ENCODE results near the gene AOX1.
"Not testable (repeated sequence)": the region's sequence is repeated elsewhere in the genome, so short reads cannot be mapped to it uniquely, and the experiment has no call there.

The AOX1 gene

DNA sequence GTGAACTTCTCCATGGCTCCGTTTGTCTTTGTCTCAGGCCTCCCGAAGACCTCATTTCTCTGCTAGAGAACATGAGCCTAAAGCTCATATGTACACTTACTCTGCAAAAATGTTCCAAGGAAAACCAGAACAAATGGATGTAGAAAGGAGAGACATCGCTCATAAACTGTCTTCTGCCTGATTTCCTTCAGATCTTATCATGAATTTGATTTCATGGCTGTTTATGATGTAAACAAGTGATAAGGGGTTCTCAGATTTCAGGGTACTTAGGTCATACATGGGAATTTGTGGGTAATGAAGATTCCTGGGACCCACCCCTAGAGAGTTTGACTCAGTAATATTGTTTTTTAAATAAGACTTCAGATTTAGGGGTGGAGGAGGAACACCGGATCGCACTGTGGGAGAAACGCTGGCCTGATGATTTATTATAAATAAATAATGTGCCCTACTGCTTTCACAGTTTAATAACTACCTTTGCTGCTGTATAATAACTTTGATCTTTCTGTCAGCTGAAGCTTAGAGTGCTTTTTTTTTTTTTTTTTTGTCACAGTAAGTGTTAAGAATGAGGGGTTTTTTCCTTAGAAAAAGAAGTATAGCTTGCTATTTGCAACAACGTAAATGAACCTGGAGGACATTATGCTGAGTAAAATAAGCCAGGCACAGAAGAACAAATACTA is 14.9 kb downstream of the AOX1 start:
- DNase-seq (ENCODE audit: insufficient read length, low spot score) (no peak), FAIRE-seq (no peak)
- TF ChIP-seq, protein P1, sequence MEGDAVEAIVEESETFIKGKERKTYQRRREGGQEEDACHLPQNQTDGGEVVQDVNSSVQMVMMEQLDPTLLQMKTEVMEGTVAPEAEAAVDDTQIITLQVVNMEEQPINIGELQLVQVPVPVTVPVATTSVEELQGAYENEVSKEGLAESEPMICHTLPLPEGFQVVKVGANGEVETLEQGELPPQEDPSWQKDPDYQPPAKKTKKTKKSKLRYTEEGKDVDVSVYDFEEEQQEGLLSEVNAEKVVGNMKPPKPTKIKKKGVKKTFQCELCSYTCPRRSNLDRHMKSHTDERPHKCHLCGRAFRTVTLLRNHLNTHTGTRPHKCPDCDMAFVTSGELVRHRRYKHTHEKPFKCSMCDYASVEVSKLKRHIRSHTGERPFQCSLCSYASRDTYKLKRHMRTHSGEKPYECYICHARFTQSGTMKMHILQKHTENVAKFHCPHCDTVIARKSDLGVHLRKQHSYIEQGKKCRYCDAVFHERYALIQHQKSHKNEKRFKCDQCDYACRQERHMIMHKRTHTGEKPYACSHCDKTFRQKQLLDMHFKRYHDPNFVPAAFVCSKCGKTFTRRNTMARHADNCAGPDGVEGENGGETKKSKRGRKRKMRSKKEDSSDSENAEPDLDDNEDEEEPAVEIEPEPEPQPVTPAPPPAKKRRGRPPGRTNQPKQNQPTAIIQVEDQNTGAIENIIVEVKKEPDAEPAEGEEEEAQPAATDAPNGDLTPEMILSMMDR (IDR thresholded peaks at IDR 0.05; ENCODE audit: insufficient read depth, missing control alignments), result no peak

DNA sequence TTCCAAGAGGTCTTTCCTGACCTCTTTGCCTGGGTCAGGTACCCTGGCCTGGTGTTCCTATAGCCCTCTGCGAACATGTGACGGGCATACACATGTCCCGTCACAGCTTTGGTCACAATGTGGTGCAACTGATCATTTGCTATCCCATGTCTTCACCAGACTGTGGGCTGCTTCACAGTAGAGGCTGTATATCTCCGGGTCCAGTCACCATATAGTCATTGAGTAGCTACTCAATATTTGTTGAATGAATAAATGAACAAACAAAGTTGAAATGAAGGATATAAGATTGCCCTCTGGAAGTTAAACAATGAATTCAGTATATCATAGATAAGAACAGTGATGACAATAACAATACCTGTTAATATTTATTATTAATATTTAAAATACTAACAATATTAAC is 16.8 kb downstream of the AOX1 start:
- FAIRE-seq, result no peak
- TF ChIP-seq, protein P1 (IDR thresholded peaks at IDR 0.05; ENCODE audit: insufficient read depth, missing control alignments), result no peak

DNA sequence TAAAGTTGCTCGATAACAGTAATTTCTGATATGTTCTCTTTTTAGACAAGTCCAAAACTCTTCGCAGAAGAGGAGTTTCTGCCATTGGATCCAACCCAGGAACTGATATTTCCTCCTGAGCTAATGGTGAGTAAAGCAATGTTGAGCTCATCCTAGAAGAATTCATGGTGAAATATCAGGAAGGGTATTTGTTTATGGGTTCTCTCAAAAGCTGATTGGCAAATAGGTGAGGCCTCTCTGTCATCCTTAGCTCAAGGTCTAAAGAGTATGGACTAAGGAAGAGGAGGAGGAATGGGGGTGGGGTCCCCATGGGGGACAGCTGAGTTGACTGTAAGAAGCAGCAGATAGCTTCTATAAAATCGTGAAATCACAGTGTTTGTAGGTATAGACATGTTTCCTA is 18.2 kb downstream of the AOX1 start:
- TF ChIP-seq, protein P1 (IDR thresholded peaks at IDR 0.05; ENCODE audit: insufficient read depth, missing control alignments), result no peak
- FAIRE-seq (no peak), DNase-seq (ENCODE audit: insufficient read length, low spot score) (no peak)

More for the DNA sequence above, 16.8 kb downstream of the AOX1 start:
- DNase-seq (ENCODE audit: insufficient read length, low spot score), result no peak

DNA sequence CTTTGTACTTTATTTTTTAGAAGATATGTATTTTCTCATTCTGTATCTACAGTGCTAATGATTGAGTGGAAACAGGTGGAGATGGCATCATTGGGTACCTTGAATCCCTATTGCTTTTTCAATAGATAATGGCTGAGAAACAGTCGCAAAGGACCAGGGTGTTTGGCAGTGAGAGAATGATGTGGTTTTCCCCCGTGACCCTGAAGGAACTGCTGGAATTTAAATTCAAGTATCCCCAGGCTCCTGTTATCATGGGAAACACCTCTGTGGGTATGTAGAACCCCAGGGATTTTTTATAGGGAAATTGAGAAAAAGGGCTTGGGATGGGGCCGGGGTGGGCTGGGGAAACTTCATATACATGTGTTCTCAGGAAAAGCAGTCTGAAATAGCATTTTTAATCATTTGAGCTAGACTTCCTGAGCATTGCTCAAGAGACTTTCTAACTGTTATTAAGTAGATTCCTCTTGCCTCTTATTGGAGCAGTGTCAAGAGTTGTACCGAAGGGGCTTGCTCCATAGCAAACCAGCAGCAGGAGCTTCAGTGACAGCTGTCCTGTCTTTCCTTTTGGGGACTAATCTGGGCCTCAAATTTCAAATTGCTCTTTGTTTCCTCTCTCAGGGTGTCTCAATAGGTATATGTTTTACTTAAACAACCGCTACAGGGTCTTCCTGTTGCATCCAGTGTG is 18.9 kb downstream of the AOX1 start:
- FAIRE-seq (no peak), DNase-seq (ENCODE audit: insufficient read length, low spot score) (no peak)
- TF ChIP-seq, protein P1 (IDR thresholded peaks at IDR 0.05; ENCODE audit: insufficient read depth, missing control alignments), result no peak

DNA sequence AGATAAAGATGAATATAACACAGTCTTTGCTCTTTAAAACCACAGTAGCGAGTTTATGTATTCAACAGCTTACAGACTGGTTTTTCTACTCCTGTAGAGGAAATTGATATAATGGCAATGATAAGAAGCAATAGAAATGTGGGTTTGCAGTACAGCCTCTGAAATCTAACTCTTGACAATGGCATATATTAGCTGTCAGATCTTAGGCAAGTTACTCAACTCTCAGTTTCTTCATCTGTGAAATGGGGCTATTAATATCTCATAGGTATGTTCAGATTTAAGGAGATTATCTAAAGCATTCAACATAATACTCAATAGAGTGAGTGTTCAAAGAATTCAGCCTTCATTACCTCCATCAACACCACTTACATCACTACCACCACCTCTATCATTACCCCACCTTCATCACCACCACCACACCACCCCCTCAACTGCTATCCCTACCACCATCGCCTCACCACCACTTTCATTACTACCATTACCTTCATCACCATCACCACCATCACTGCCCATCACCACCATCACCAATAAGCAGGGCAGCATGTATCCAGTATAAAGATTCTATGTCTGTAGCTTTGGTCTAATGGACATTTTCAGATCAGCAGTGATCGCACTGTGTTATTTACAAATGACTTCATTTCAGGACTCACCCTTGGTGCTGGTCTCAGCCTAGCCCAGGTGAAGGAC is 22.7 kb downstream of the AOX1 start:
- FAIRE-seq, result no peak
- no peak for DNase-seq (ENCODE audit: insufficient read length, low spot score)
- TF ChIP-seq, protein P1 (IDR thresholded peaks at IDR 0.05; ENCODE audit: insufficient read depth, missing control alignments), result no peak

DNA sequence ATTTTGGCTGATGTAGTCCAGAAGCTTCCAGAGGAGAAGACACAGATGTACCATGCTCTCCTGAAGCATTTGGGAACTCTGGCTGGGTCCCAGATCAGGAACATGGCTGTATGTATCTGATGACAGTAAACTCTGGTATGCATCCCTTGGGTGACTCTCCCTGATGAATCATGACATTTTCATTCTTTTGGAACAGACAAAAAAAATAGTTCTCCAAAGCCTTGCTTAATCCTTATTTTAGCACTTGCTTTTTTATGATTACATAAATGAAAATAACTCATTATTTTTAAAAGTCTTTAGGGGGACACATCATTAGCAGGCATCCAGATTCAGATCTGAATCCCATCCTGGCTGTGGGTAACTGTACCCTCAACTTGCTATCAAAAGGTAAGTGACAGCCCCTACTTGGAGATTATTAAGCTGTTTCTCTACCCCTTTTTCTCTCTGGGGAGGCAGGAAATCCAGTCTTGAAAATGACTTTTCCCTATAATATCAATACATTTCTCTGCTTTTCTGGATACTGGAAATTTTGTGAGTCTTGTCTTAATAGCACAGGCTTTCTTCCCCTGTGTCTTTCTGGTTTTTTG is 23.3 kb downstream of the AOX1 start:
- FAIRE-seq (no peak), DNase-seq (ENCODE audit: insufficient read length, low spot score) (no peak)
- TF ChIP-seq, protein P1 (IDR thresholded peaks at IDR 0.05; ENCODE audit: insufficient read depth, missing control alignments), result no peak

DNA sequence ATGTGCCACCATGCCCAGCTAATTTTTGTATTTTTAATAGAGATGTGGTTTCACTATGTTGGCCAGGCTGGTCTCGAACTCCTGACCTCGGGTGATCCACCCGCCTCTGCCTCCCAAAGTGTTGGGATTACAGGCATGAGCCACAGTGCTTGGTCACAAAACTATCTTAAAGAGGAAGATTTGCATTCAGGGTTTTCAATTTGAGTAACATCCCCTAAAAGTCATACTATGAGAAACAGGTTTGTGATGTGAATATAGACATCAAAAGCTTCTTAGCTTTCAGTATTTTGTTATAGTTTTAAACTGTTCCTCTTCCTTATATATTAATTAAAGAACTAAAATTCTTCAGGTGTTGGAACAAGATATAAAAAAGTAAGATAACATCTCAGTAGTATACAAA is 24.4 kb downstream of the AOX1 start:
- DNase-seq (ENCODE audit: insufficient read length, low spot score); FAIRE-seq: not testable (repeated sequence)

Measured in D721Med (cell line).